Common myeloid progenitor, CD34-positive (primary cell): ENCODE data around the gene CD79A.
A peak's percentile ranks its signal among the peaks of the same experiment; 100 is the strongest.

Experiments
- CTCF ChIA-PET: fragments of 350-600 bp; sonication (Branson Sonifier 250); formaldehyde crosslinking; loops from one replicate; lab custom pipeline; 2021; ENCODE audit warnings: antibody characterized with exemption; lab: Charles Lee
- POLR2A ChIA-PET: fragments of 350-600 bp; sonication (Branson Sonifier 250); formaldehyde crosslinking; loops from one replicate; lab custom pipeline; 2021; ENCODE audit warnings: antibody characterized with exemption; lab: Charles Lee
- DNase-seq, 3 donors: peaks; one replicate each; pipeline versions ENCODE4 v3.0.0 to v3.0.0-alpha.2; 2013
- H3K27ac ChIP-seq, 2 experiments: 1 replicate in 1 of 2; 2 replicates in 1 of 2; pipeline ENCODE4 v1.7.0; 2013; ENCODE audit warnings: inconsistent platforms in 2 of 2, low read length in 2 of 2, mild to moderate bottlenecking in 2 of 2, low read depth in 1 of 2, moderate library complexity in 1 of 2; ENCODE audit not compliant: severe bottlenecking in 2 of 2, insufficient read depth in 1 of 2, poor library complexity in 1 of 2
- H3K27me3 ChIP-seq, 5 experiments: replicated peaks in 2 of 5; 1 replicate in 3 of 5; 2 replicates in 2 of 5; pipeline versions ENCODE4 v1.6.1 to v1.7.0; 2013; ENCODE audit warnings: low read length in 4 of 5, mild to moderate bottlenecking in 2 of 5, moderate library complexity in 2 of 5, inconsistent platforms in 1 of 5; ENCODE audit not compliant: insufficient read depth in 5 of 5, control insufficient read depth in 4 of 5
- H3K36me3 ChIP-seq, 4 experiments: 1 replicate in 2 of 4; 2 replicates in 2 of 4; pipeline versions ENCODE4 v1.6.1 to v1.7.0; 2013; ENCODE audit warnings: low read length in 3 of 4, control low read depth in 1 of 4, mild to moderate bottlenecking in 1 of 4; ENCODE audit not compliant: control insufficient read depth in 4 of 4, insufficient read depth in 4 of 4
- H3K4me1 ChIP-seq, 4 experiments: 1 replicate in 3 of 4; 2 replicates in 1 of 4; pipeline versions ENCODE4 v1.6.1 to v1.7.1; 2013; ENCODE audit warnings: low read length in 3 of 4, mild to moderate bottlenecking in 3 of 4, control low read depth in 1 of 4, inconsistent platforms in 1 of 4, moderate library complexity in 1 of 4; ENCODE audit not compliant: control insufficient read depth in 4 of 4, insufficient read depth in 4 of 4; ENCODE audit errors: control extremely low read depth in 1 of 4
- H3K4me3 ChIP-seq, 7 experiments: 1 replicate in 4 of 7; 2 replicates in 3 of 7; pipeline versions ENCODE4 v1.5.1 to v1.7.0; 2013; ENCODE audit warnings: mild to moderate bottlenecking in 7 of 7, low read length in 6 of 7, moderate library complexity in 6 of 7, inconsistent platforms in 2 of 7, low read depth in 2 of 7, control low read depth in 1 of 7; ENCODE audit not compliant: insufficient read depth in 4 of 7, control insufficient read depth in 1 of 7; ENCODE audit errors: extremely low read depth in 1 of 7
- H3K9me3 ChIP-seq, 5 experiments: 1 replicate in 4 of 5; 2 replicates in 1 of 5; pipeline versions ENCODE4 v1.6.1 to v1.7.1; 2013; ENCODE audit warnings: low read length in 4 of 5, mild to moderate bottlenecking in 2 of 5, inconsistent platforms in 1 of 5, low read depth in 1 of 5, moderate library complexity in 1 of 5; ENCODE audit not compliant: control insufficient read depth in 4 of 5, insufficient read depth in 2 of 5; ENCODE audit errors: control extremely low read depth in 1 of 5
- WGBS: methylation state at CpG from one replicate; pipeline ENCODE4 v1.1.5; 2013; ENCODE audit not compliant: insufficient coverage; 5-methylcytosine and 5-hydroxymethylcytosine counted together

CD79A gene

GRCh38 chr19:41853344-41853743 is 23.7 kb upstream of the CD79A start:
- POLR2A ChIA-PET, result no interaction called here
- peaks cover 0 to 6% (median 0%) of the 10 kb centered on the region in 5 experiments for H3K27me3 ChIP-seq

DNA sequence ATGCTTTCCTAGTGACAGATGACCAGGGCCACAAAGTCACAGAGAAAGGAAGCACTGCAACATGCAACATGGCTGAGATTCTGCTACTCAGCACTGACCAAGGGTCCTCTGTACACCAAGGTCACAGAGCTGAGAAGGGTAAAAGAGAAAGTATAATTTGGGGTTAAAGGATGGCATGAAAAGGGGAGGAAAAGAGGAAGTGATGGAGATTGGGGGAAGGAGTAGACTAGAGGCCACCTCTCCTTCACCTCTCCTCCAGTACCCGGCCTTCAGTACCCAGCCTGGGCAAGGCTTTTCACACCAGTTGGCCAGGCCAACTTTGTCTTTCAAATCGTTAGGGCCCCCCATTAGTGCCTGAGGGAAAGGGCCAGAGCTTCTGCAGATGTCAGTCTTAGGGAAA is 23.3 kb upstream of the CD79A start:
- Histone ChIP-seq H3K4me1 (peaks cover 0 to 3% (median 0%) of the 10 kb centered on the region in 4 experiments), H3K27ac (no peak overlapping the region), H3K36me3 (no peaks in the 10 kb centered on the region), H3K4me3 (no peak overlapping the region), H3K9me3 (no peaks in the 10 kb centered on the region), H3K27me3 (peaks cover 0 to 6% (median 0%) of the 10 kb centered on the region in 5 experiments)
- DNase-seq, result peak in 1 of 3 donors; percentile 16
- ChIA-PET POLR2A (no interaction called here), CTCF (interaction anchor here (1.2 to 1.8 kb wide), 3 partner anchors 15 to 60 kb away, joined by 3 to 4 read pairs (median 3); no protein-coding TSS in a partner anchor)
- 89% methylated on average over 2 of the region's 2 CpGs for WGBS

More at GRCh38 chr19:41853344-41853743, 23.7 kb upstream of the CD79A start:
- no peak for DNase-seq
- no peaks in the 10 kb centered on the region for H3K9me3 ChIP-seq
- 71% methylated on average over 1 of the region's 2 CpGs for WGBS
- no peak overlapping the region for H3K4me3 ChIP-seq
- H3K4me1 ChIP-seq, result peaks cover 0 to 3% (median 0%) of the 10 kb centered on the region in 4 experiments
- H3K27ac ChIP-seq, result no peak overlapping the region
- no peaks in the 10 kb centered on the region for H3K36me3 ChIP-seq
- CTCF ChIA-PET, result interaction anchor here (1.1 to 1.8 kb wide), 4 partner anchors 14 to 60 kb away, joined by 3 to 4 read pairs (median 3); no protein-coding TSS in a partner anchor

- peak overlapping the region in 6 of 7 experiments; percentile 76 to 98 (median 88) for H3K4me3 ChIP-seq
- peaks cover 3 to 37% (median 28%) of the 10 kb centered on the region in 4 experiments for H3K36me3 ChIP-seq
- DNase-seq, result no peak
- CTCF ChIA-PET, result interaction anchor here (0.6 to 6.9 kb wide), 13 partner anchors 10 to 1506 kb away, joined by 3 to 48 read pairs (median 5); partner anchors contain the start of genes CD79A and RABAC1
- H3K27ac ChIP-seq, result peak overlapping the region in 1 of 2 experiments; percentile 95
- H3K4me1 ChIP-seq, result peaks cover 12 to 47% (median 41%) of the 10 kb centered on the region in 4 experiments
- no peaks in the 10 kb centered on the region for H3K27me3 ChIP-seq
- 4% methylated on average over 6 of the region's 8 CpGs for WGBS
- no peaks in the 10 kb centered on the region for H3K9me3 ChIP-seq
- POLR2A ChIA-PET, result interaction anchor here (0.7 kb wide), 1 partner anchor 24 kb away, joined by 3 read pairs; no protein-coding TSS in a partner anchor
Measured at GRCh38 chr19:41859213-41859617, 17.9 kb upstream of the CD79A start.

- peaks cover 12 to 52% (median 46%) of the 10 kb centered on the region in 4 experiments for H3K4me1 ChIP-seq
- CTCF ChIA-PET, result interaction anchor here (0.6 to 6.9 kb wide), 14 partner anchors 9 to 1506 kb away, joined by 3 to 48 read pairs (median 5); partner anchors contain the start of genes CD79A and RABAC1
- 0% methylated on average over 56 of the region's 76 CpGs for WGBS
- H3K4me3 ChIP-seq, result peak within 1 kb of the TSS; percentile 76 to 98 (median 84)
- no peaks in the 10 kb centered on the region for H3K27me3 ChIP-seq
- POLR2A ChIA-PET, result interaction anchor here (0.7 to 1.8 kb wide), 5 partner anchors 11 to 67 kb away, joined by 3 to 8 read pairs (median 3); no protein-coding TSS in a partner anchor
- H3K9me3 ChIP-seq, result no peaks in the 10 kb centered on the region
- peaks cover 9 to 43% (median 34%) of the 10 kb centered on the region in 4 experiments for H3K36me3 ChIP-seq
- peak; percentile 97 to 98 (median 98) for DNase-seq
- H3K27ac ChIP-seq, result peak within 1 kb of the TSS; percentile 90 to 95
Measured at GRCh38 chr19:41859618-41860418, 17.3 kb upstream of the CD79A start, which contains the start of gene RPS19. RPS19 (plus strand) TSS chr19:41860255; CDS start chr19:41860775, 520 bp downstream.

DNA sequence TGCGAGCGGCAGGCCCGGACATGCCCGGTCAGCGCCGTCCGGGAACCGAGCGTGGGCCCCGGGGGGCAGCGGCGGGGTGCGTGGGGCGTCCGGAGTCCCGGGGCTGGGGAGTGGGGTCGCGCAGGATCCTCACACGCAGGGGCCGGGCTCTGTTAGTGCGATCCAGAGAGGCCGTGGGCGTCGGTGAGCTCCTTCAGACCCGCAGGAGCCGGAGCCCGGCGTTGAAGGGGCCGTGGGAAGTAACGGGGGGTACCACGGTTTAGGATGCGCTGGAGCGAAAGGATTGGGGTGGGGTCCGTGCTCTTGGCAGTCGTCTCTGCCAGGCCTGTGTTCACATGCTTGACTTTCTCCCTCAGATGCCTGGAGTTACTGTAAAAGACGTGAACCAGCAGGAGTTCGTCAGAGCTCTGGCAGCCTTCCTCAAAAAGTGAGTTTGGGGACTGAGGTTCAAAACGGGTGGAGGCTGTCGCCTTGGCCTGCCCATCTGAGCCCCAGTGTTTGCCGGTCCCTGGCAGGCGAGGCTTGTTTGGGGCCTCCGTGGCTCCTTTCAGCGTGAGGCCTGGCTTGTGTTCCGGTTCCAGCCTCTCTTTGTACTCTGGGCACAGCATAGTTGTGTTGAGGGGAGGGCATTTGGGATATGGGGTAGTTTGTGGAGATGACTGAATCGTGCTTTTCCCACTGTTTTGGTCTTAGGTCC is 16.5 kb upstream of the CD79A start:
- no peak for DNase-seq
- POLR2A ChIA-PET, result interaction anchor here (0.5 to 1.8 kb wide), 5 partner anchors 10 to 67 kb away, joined by 3 to 8 read pairs (median 4); no protein-coding TSS in a partner anchor
- no peaks in the 10 kb centered on the region for H3K27me3 ChIP-seq

DNA sequence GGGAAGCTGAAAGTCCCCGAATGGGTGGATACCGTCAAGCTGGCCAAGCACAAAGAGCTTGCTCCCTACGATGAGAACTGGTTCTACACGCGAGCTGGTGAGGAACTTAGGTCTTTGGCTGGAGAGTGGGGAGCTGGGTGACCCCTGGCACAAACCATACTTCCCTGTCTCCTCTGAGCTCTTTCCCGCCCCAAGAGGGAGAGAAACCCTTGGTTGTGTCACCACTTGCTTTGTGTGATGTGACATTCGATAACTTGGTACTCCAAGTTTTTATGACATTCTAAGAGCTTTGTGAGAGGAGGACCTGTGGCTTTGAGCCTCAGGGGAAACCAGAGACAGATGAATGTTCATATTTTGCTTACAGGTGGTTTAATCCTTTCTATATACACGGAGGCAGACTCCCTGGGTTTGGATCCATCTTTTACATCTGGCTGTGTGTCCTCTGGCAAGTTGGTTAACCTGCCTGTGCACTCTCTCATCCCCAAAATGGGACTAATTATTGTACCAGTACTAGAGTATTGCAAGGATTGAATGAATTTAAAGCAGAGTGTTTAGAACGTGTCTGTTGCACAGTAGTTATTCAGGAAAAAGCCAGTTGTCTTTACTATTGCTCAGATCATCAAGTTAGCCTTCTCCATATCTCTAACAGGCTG is 15.8 kb upstream of the CD79A start:
- peaks cover 10 to 53% (median 42%) of the 10 kb centered on the region in 4 experiments for H3K36me3 ChIP-seq
- H3K27me3 ChIP-seq, result no peaks in the 10 kb centered on the region
- peak overlapping the region; percentile 90 to 95 for H3K27ac ChIP-seq
- H3K4me1 ChIP-seq, result peaks cover 12 to 59% (median 53%) of the 10 kb centered on the region in 4 experiments
- CTCF ChIA-PET, result interaction anchor here (1.9 to 6.9 kb wide), 4 partner anchors 11 to 70 kb away, joined by 6 to 48 read pairs (median 12); partner anchors contain the start of gene CD79A
- peak overlapping the region; percentile 76 to 98 (median 84) for H3K4me3 ChIP-seq
- H3K9me3 ChIP-seq, result no peaks in the 10 kb centered on the region
- WGBS, result 40% methylated on average over 7 of the region's 9 CpGs
- DNase-seq, result no peak
- POLR2A ChIA-PET, result interaction anchor here (0.5 to 1.8 kb wide), 2 partner anchors 11 to 20 kb away, joined by 4 to 8 read pairs; no protein-coding TSS in a partner anchor

More for the DNA sequence above, 16.5 kb upstream of the CD79A start:
- Histone ChIP-seq H3K4me1 (peaks cover 12 to 56% (median 51%) of the 10 kb centered on the region in 4 experiments), H3K36me3 (peaks cover 10 to 49% (median 40%) of the 10 kb centered on the region in 4 experiments), H3K4me3 (peak overlapping the region; percentile 76 to 98 (median 84)), H3K27ac (peak overlapping the region; percentile 90 to 95), H3K9me3 (no peaks in the 10 kb centered on the region)
- WGBS, result under 1% methylated on average over 37 of the region's 45 CpGs
- CTCF ChIA-PET, result interaction anchor here (0.6 to 6.9 kb wide), 8 partner anchors 8 to 97 kb away, joined by 3 to 48 read pairs (median 7); partner anchors contain the start of genes CD79A and RABAC1
